HEK293 (cell line): Measurements from ENCODE around the gene PIANP.
"Not testable (repeated sequence)": the region's sequence is repeated elsewhere in the genome, so short reads cannot be mapped to it uniquely, and the experiment has no call there.

ENCODE experiments used
- ZBTB20 ChIP-seq: fragments of 450-650 bp; formaldehyde crosslinking; IDR thresholded peaks from 2 replicates; pipeline ENCODE4 v1.5.1; 2016; ENCODE audit warnings: missing biosample characterization, missing genetic modification characterization
- TF ChIP-seq, protein P1 (sequence below): fragments of 450-650 bp; formaldehyde crosslinking; IDR thresholded peaks from 2 replicates; pipeline ENCODE4 v1.5.1; 2016; ENCODE audit warnings: missing biosample characterization, missing genetic modification characterization

DNA sequence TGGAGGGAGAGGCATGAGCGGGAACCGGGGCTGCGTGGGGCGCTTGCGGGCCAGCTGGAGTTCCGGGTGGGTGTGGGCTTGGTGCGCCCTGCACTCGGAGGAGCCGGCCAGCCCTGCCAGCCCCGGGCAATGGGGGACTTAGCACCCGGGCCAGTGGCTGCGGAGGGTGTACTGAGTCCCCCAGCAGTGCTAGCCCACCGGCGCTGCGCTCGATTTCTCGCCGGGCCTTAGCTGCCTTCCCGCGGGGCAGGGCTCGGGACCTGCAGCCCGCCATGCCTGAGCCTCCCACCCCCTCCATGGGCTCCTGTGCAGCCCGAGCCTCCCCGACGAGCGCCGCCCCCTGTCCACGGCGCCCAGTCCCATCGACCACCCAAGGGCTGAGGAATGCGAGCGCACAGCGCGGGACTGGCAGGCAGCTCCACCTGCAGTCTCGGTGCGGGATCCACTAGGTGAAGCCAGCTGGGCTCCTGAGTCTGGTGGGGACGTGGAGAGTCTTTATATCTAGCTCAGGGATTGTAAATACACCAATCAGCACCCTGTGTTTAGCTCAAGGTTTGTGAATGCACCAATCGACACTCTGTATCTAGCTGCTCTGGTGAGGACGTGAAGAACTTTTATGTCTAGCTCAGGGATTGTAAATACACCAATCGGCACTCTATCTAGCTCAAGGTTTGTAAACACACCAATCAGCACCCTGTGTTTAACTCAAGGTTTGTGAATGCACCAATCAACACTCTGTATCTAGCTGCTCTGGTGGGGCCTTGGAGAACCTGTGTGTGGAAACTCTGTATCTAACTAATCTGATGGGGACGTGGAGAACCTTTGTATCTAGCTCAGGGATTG is 15.6 kb upstream of the PIANP start:
- not testable (repeated sequence) for TF ChIP-seq ZBTB20 (tag by site-specific recombination)
- TF ChIP-seq, protein P1, sequence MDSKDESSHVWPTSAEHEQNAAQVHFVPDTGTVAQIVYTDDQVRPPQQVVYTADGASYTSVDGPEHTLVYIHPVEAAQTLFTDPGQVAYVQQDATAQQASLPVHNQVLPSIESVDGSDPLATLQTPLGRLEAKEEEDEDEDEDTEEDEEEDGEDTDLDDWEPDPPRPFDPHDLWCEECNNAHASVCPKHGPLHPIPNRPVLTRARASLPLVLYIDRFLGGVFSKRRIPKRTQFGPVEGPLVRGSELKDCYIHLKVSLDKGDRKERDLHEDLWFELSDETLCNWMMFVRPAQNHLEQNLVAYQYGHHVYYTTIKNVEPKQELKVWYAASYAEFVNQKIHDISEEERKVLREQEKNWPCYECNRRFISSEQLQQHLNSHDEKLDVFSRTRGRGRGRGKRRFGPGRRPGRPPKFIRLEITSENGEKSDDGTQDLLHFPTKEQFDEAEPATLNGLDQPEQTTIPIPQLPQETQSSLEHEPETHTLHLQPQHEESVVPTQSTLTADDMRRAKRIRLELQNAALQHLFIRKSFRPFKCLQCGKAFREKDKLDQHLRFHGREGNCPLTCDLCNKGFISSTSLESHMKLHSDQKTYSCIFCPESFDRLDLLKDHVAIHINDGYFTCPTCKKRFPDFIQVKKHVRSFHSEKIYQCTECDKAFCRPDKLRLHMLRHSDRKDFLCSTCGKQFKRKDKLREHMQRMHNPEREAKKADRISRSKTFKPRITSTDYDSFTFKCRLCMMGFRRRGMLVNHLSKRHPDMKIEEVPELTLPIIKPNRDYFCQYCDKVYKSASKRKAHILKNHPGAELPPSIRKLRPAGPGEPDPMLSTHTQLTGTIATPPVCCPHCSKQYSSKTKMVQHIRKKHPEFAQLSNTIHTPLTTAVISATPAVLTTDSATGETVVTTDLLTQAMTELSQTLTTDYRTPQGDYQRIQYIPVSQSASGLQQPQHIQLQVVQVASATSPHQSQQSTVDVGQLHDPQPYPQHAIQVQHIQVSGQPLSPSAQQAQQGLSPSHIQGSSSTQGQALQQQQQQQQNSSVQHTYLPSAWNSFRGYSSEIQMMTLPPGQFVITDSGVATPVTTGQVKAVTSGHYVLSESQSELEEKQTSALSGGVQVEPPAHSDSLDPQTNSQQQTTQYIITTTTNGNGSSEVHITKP: not testable (repeated sequence)
